ENCODE measurements around the gene ASPA.

DNA sequence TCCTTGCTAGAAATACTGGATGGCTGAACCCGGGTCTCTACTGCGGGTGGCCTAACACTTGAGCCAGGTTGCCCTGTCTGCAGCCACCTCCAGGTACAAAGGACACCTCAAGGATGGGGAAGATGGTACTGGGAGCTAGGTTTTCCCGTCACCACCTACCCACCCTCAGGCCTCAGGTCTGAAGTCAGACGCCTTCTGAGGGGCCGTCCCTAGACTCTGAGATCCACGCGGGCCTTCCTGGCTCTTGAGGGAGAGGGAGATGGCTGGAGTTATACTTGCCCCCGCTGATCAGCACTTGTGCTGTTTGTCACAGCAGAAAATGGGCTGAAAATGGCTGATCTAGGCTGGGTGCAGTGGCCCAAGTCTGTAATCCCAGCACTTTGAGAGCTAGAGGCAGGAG, 71.2 kb downstream of the ASPA start:
- TF ChIP-seq, protein P1, sequence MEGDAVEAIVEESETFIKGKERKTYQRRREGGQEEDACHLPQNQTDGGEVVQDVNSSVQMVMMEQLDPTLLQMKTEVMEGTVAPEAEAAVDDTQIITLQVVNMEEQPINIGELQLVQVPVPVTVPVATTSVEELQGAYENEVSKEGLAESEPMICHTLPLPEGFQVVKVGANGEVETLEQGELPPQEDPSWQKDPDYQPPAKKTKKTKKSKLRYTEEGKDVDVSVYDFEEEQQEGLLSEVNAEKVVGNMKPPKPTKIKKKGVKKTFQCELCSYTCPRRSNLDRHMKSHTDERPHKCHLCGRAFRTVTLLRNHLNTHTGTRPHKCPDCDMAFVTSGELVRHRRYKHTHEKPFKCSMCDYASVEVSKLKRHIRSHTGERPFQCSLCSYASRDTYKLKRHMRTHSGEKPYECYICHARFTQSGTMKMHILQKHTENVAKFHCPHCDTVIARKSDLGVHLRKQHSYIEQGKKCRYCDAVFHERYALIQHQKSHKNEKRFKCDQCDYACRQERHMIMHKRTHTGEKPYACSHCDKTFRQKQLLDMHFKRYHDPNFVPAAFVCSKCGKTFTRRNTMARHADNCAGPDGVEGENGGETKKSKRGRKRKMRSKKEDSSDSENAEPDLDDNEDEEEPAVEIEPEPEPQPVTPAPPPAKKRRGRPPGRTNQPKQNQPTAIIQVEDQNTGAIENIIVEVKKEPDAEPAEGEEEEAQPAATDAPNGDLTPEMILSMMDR (IDR thresholded peaks at IDR 0.05; ENCODE audit: extremely low read depth in 1 of 2, insufficient read depth in 1 of 2, low read depth in 1 of 2, low read length in 2 of 2), result no peak
- TF ChIP-seq POLR2A (IDR thresholded peaks at IDR 0.05; ENCODE audit: low read depth, low read length) (no peak), JUN (IDR thresholded peaks at IDR 0.05; ENCODE audit: borderline replicate concordance, insufficient read depth, insufficient read length, low read depth) (no peak)
- TF ChIP-seq, protein P2, sequence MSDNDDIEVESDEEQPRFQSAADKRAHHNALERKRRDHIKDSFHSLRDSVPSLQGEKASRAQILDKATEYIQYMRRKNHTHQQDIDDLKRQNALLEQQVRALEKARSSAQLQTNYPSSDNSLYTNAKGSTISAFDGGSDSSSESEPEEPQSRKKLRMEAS (IDR thresholded peaks at IDR 0.05; ENCODE audit: insufficient read depth, insufficient read length), result no peak

Measured in endothelial cell of umbilical vein (primary cell).